HG02938 (cell line): ENCODE results near the gene PEX11G.

Source experiments
- ATAC-seq: cut with Tn5 transposase; IDR thresholded peaks from one replicate; pipeline ENCODE4 v1.9.1; 2021; ENCODE audit warnings: mild to moderate bottlenecking, moderate library complexity; ENCODE audit not compliant: unreplicated experiment

Gene PEX11G

GRCh38 chr19:7522072-7522922 is 33.5 kb upstream of the PEX11G start, which contains the start of gene MCOLN1:
Gene MCOLN1 (plus strand): TSS chr19:7522624. CDS start chr19:7522751, 127 bp downstream.
- ATAC-seq: peak; percentile 70

GRCh38 chr19:7521551-7522071 is 32.8 kb upstream of the PEX11G start:
- ATAC-seq: no peak

GRCh38 chr19:7520131-7521051 is 31.6 kb upstream of the PEX11G start:
- ATAC-seq: no peak

- no peak for ATAC-seq
These were observed 30.7 kb upstream of the PEX11G start for GRCh38 chr19:7519361-7520130.

- no peak for ATAC-seq
These were observed 28.0 kb upstream of the PEX11G start for GRCh38 chr19:7516878-7517277.

GRCh38 chr19:7516333-7516732 is 27.5 kb upstream of the PEX11G start:
- ATAC-seq: no peak

DNA sequence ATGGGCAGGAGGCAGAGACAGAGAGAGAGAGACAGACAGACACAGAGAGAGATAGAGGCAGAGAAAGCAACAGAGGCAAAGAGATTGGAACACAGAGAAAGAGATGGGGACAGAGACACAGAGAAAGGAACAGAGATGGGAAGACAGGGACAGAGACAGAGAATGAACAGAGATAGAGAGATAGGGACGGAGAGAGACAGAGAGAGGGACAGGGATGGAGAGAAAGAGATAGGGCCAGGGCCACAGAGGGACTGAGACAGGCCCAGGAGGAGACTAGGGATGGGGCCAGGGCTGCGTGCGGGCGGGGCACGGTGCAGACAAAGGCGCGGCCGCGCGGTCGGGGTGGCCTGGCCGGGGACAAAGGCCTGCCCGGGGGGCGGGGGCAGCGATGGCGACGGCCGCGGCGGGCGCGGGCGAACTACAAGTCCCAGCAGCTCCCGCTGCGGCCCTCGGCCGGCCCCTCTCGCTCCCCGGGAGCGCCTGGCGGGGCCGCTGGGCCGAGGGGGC is 26.9 kb upstream of the PEX11G start, which contains the start of gene ZNF358:
ZNF358 (plus strand) TSS at position 459 of the 507 bp plus-strand sequence. CDS start 3,140 bp downstream, outside the sequence.
- ATAC-seq: no peak

- ATAC-seq: no peak
These were observed 26.3 kb upstream of the PEX11G start for GRCh38 chr19:7515110-7515644.

DNA sequence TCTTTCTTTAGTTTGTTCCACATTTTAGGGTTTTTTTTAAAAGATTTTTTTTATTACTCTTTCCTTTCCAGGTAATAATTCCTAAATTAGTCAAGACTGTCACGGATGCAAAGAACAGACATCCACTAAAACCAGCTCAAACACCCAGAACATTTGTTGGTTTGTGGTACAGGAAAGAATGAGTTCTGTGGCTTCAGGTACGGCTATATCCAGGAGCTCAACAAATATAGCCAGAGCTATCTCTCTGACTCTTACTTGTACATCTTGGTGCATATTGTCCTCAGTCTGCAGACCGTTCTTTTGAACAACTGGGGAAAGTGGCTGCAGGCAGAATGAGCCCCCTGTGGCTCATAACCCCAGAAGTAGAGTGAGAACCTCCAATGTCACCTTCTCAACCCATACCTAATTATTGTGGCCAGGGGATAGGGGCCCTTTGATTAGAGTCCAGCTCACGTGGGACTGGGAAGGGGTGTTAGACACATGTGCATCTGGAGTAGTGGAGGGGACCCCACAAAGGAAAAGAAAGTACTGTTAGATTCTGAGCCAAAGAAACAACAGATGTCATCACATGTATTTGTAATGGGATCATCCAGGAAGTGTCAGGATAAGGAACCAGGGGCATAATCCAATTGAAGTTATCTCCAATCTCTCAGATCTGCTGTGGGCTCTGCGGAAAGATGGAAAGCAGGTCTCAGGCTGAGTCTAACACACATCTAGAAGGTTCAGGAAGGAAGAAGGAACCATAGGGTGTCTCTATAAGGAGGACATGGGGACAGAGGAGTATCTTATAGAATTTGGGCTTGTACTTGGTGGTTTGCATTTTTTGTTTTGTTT is 25.2 kb upstream of the PEX11G start:
- ATAC-seq: no peak

GRCh38 chr19:7512400-7512851 is 23.6 kb upstream of the PEX11G start:
- ATAC-seq: no peak

- ATAC-seq: no peak
These were observed 20.8 kb upstream of the PEX11G start for GRCh38 chr19:7509625-7510024.

DNA sequence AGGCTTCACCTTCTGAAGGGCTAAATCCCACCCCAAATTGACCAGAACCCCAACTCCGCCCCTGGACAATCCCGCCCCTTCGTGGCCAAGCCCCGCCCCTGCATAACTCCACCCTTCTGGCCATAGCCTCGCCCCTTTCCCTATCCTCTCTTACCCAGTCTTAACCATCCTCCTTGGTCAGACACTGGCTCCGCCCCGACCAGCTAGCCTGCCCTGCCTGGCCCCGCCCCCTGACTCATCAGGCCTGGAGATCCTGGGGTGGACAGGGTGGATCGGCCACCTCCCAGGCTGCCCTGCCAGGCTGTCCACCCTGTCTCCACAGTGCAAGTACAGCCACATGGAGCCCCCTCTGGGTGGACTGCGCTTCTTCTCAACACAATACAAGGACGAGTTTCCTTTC is 19.0 kb upstream of the PEX11G start:
- no peak for ATAC-seq

DNA sequence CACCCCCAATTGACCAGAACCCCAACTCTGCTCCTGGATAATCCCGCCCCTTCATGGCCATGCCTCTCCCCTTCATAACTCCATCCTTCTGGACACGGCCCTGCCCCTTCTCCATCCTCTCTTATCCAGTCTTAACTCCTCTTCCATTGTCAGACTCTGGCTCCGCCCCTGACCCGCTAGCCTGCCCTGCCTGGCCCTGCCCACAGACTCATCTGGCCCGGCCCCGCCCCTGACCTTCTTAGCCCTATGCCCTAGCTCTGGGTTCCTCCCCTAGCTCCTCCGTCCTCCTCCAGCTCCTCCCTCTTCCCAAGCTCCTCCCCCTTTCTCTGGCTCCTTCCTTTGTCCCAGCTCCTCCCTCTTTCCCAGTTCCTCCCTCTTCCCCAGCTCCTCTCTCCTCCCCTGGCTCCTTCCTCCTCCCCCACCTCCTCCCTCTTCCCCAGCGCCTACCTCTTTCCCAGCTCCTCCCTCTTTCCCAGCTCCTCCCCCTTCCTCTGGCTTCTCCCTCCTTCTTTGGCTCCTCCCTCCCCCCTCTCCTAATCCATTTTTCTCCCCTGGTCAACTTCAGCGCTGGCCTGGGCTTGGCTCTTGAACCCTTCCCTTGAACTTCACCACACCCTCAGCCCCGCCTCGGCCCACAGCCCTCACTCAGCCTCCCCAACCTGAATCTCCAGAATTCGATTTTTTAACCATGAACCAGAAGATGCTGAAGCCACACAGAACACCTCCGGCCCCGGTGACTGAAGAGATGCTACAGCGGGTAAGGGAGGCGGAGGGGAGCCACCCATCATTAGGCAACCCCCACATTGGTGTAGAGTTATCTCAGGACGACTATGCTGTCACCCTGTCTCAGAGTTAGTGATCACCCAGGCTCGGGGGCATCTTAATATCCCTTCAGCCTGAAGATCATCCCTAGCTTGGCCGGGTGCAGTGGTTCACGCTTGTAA is 17.8 kb upstream of the PEX11G start:
- ATAC-seq: no peak

DNA sequence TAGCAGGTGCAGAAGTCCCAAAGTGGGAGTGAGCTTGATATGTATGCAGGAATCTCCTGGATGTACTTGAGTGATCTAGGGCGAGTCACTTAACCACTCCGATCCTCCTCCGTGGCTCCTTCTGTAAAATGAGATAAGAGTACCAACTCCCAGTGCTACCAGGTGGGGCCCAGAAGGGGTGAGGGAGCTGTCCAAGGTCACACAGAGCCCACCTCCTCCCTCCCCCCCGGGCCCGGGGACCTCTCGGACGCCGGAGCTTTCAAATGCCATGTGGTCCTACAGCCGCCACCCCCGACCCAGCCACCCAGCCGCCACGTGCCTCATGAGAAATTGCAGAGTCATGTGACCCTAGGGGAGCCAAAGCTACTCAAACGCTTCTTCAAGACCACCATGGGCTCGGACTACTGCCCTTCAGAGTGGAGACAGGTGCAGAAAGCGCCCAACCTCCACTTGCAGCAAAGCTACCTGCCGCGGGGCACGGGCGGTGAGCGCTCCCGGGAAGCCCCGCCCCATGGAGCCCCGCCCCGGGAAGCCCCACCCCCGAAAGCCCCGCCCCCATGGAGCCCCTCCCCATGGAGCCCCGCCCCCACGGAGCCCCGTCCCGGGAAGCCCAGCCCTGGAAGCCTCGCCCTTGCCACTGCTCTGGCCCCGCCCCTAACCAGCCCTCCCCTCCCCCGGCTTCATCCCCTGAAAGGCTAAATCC is 17.0 kb upstream of the PEX11G start:
- no peak for ATAC-seq

- ATAC-seq: no peak
These were observed 16.4 kb upstream of the PEX11G start for GRCh38 chr19:7505288-7505681.

DNA sequence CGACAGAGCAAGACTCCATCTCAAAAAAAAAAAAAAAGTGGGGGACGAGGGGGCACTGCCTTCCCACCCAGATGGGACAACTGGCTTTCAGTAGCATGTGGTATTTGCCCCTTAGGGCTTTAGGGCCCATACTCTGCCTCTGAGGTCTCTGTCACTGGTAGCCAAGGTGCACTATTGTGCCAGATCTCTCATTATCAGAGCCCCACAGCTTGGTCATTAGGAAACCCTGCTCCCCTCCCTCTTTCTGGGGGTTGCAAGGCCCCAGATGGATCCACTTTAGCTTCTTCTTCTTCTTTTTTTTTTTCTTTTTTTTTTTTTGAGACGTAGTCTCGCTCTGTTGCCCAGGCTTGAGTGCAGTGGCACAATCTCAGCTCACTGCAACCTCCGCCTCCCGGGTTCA is 15.8 kb upstream of the PEX11G start:
- no peak for ATAC-seq

DNA sequence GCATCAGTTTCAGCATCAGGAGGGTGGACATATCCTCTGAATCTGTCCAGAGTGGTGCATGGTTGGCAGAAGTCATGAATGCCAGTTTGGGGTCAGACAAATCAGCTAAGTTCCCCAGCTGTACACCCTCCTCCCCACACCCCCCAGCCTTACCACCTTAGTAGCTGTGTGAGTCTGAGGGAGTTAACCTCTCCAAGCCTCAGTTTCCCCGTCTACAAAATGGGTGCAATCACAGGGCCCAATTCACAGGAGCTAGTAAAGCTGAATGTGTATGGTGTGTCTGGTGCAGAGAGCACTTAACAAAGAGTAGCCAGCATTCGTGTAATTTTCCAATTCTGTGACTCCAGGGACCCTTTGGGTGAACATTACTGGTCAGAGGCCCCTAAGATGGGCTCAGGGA is 13.7 kb upstream of the PEX11G start:
- ATAC-seq: no peak
